Mononuclear cell (primary cell): ENCODE data around the gene COA7. TPM values are rescaled to one million over a fixed set of nuclear protein-coding genes. Genes with fewer than 3 reads are reported as not detected.

Experiments used
- H3K27me3 ChIP-seq: 2 replicates; pipeline ENCODE4 v1.6.0; 2011; ENCODE audit warnings: low read length, control low read depth; ENCODE audit not compliant: insufficient read depth
- H3K4me1 ChIP-seq: 2 replicates; pipeline ENCODE4 v1.5.1; 2011; ENCODE audit warnings: mild to moderate bottlenecking, low read length, control low read depth; ENCODE audit not compliant: insufficient read depth
- H3K4me3 ChIP-seq: 2 replicates; pipeline ENCODE4 v1.5.1; 2011; ENCODE audit warnings: mild to moderate bottlenecking, low read length, moderate library complexity
- H3K9me3 ChIP-seq: 2 replicates; pipeline ENCODE4 v1.5.1; 2011; ENCODE audit warnings: low read depth, mild to moderate bottlenecking, control low read depth, low read length
- total RNA-seq: library from RNA; depleted of rRNA; stranded (reverse); fragments of >200 nt; gene quantifications from one replicate; pipeline ENCODE4 v1.2.3, GENCODE V29; 2012

COA7 gene
- total RNA-seq, 1 donor: 1.8 TPM

DNA sequence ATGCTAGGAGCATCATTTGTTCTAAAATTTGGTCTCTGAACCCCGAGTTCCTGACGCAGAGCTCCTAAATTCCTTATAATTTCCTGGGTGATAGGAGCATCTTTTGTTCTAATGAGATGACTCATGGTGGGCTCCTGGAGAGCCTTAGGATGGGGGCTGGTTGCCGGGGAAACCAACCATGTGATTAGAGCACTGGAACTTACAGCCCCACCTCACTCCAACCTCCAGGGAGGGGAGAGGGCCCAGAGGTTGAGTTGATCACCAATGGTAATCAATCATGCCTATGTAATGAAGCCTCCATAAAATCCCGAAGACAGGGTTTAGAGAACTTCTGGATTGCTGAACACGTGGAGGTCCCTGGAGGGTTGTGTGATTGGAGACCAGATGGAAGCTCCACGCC is 57.5 kb downstream of the COA7 start:
- H3K9me3 ChIP-seq: no peaks in the 10 kb centered on the region
- no peaks in the 10 kb centered on the region for H3K27me3 ChIP-seq
- H3K4me3 ChIP-seq: no peak overlapping the region
- peaks cover 58% of the 10 kb centered on the region for H3K4me1 ChIP-seq

DNA sequence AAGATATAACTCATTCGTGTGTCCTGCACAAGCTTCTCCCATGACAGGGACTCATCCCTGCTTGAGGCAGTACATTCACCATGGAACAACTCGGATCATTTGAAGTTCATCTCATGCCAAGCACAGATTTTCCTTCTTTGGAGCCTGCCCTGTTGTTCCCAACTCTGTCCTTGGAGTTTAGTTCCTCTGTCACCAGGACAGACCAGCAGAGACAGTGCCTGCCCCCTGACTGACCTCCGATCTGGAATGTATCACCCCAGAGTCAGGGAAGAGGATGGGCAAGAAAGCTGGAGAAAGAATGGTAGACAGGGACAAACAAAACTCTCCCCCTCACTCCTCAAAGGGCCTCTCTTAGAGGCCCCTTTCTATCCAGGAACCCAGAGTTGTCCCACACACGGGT is 60.2 kb downstream of the COA7 start:
- H3K27me3 ChIP-seq: no peaks in the 10 kb centered on the region
- H3K4me3 ChIP-seq: no peak overlapping the region
- no peaks in the 10 kb centered on the region for H3K9me3 ChIP-seq
- H3K4me1 ChIP-seq: peaks cover 83% of the 10 kb centered on the region

DNA sequence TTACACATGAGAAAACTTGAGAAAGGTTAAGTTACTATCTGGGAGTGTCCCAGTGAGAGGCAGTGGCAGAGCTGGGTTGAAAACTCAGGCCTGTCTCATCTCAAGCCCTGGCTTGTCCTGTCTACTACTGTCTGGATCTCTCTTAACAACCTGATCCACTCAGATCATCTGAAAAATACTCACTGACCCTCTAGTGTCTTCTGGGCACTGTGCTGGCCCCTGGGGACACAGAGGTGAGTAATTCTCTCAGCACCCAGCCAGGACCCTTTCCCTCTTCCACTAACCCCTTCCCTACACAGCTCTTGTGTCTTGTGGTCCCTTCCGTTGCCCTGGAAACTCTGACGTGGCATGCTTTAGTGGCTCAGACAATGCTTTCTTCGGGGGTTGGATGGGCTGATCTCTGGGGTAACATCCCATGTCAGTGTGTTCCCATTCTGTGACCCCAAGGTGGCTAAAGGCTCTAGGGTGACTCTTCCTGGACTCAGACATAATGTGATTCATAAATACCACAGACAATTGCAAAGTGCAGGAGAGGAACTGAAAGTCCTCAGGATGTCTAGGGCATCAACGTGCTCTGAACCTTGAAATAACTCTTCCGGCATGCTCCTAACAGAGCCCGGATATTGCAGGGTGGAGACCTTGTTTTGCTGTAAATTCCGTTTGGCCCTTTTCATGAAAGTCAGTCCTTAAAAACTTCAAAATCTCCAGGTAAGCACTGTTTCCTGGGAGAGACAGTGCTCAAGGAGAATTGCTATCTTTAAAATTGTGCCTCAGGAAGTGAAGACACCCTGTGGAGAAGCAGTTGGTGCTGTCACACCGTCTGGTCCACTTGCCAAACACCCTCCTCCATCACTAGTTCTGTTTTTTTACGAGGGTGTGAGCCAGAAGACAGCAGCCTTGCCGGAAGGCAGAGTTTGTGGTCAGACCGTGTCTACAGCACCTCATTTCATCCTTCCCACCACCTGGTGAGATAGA is 61.1 kb downstream of the COA7 start:
- peaks cover 91% of the 10 kb centered on the region for H3K4me1 ChIP-seq
- H3K9me3 ChIP-seq: no peaks in the 10 kb centered on the region
- H3K27me3 ChIP-seq: no peaks in the 10 kb centered on the region
- no peak overlapping the region for H3K4me3 ChIP-seq

DNA sequence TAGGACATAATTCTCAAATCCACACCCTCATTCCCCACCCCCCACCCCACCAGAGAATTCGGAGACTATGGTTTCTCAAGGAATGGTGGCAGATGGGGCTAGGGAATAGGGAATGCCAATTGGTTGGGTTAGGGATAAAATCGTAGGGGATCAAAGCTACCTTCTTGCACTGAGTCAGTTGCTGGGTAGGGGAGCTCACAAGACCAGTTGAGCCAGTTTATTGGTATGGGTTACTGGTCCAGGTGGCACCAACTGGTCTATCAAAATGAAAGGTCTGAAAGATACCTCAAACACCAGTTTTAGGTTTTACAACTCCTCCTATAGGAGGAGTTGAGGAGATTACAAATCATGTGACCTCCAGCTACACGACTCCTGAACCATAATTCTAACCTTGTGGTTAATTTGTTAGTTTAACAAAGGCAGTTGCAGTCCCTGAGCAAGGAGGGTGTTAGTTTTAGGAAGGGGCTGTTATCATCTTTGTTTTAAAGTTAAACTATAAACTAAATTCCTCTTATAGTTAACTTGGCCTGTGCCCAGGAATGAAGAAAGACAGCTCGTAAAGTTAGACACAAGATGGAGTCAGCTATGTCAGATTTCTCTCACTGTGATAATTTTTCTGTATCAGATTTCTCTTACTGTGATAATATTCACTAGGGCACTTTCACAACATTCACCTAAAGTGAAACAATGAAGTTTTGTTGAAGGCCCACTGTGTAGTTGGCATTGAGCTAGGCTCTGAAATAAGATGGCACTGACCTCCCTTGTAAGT is 62.6 kb downstream of the COA7 start:
- Histone ChIP-seq H3K27me3 (no peaks in the 10 kb centered on the region), H3K9me3 (no peaks in the 10 kb centered on the region), H3K4me1 (peaks cover 85% of the 10 kb centered on the region), H3K4me3 (no peak overlapping the region)

Other genes starting within 250 kb of the COA7 start
- gene TUT4, start 145.3 kb downstream of the COA7 start, total RNA-seq: 136 TPM
- 13.0 TPM for gene GPX7, start 96.0 kb downstream of the COA7 start, total RNA-seq
- 13.1 TPM for gene SHISAL2A, start 65.2 kb downstream of the COA7 start, total RNA-seq
- 31.1 TPM for gene ZYG11B, start 28.1 kb upstream of the COA7 start, total RNA-seq
- 0.31 TPM for gene ZYG11A, start 144.4 kb upstream of the COA7 start, total RNA-seq
- gene ECHDC2, start 223.4 kb upstream of the COA7 start, total RNA-seq: 25.5 TPM
- 76.3 TPM for gene SCP2, start 228.9 kb upstream of the COA7 start, total RNA-seq